CD14-positive monocyte (primary cell): ENCODE data around the gene PI4KA. TPM values are rescaled to one million over a fixed set of nuclear protein-coding genes. Genes with fewer than 3 reads are reported as not detected.

Experiments
- DNase-seq, 3 donors: peaks; one replicate each; pipeline ENCODE4 v3.0.0-alpha.2; 2011 to 2022
- H2AFZ ChIP-seq: 2 replicates; pipeline ENCODE4 v1.6.0; 2012; ENCODE audit warnings: mild to moderate bottlenecking, low read depth, low read length, inconsistent platforms; ENCODE audit not compliant: insufficient read depth, poor library complexity, severe bottlenecking
- H3K27ac ChIP-seq, 2 donors: 1 replicate in 1 of 2; 2 replicates in 1 of 2; pipeline ENCODE4 v1.5.1; 2012 to 2013; ENCODE audit warnings: low read length in 2 of 2, control low read depth in 1 of 2, inconsistent platforms in 1 of 2, low read depth in 1 of 2, mild to moderate bottlenecking in 1 of 2
- H3K27me3 ChIP-seq, 2 donors: one replicate each; pipeline versions ENCODE4 v1.6.0 to v1.6.1; 2011 to 2013; ENCODE audit warnings: low read length in 2 of 2; ENCODE audit not compliant: control insufficient read depth in 2 of 2, insufficient read depth in 2 of 2
- H3K36me3 ChIP-seq, 2 donors: replicated peaks in 1 of 2; 1 replicate in 1 of 2; 2 replicates in 1 of 2; pipeline versions ENCODE4 v1.5.1 to v1.6.1; 2012 to 2013; ENCODE audit warnings: low read length in 2 of 2, control low read depth in 1 of 2, inconsistent platforms in 1 of 2, mild to moderate bottlenecking in 1 of 2; ENCODE audit not compliant: insufficient read depth in 2 of 2, control insufficient read depth in 1 of 2
- H3K4me1 ChIP-seq, 2 donors: 1 replicate in 1 of 2; 2 replicates in 1 of 2; pipeline versions ENCODE4 v1.5.1 to v1.6.1; 2012 to 2013; ENCODE audit warnings: low read length in 2 of 2, control low read depth in 1 of 2, inconsistent platforms in 1 of 2, mild to moderate bottlenecking in 1 of 2, moderate library complexity in 1 of 2; ENCODE audit not compliant: insufficient read depth in 2 of 2, control insufficient read depth in 1 of 2
- H3K4me2 ChIP-seq: replicated peaks from 2 replicates; pipeline ENCODE3; 2012; ENCODE audit warnings: low read length, moderate library complexity, mild to moderate bottlenecking; ENCODE audit not compliant: poor library complexity, severe bottlenecking; ENCODE audit errors: extremely low read depth
- H3K4me3 ChIP-seq, 3 experiments: fragments of 200-600 bp in 1 of 3; sonication (generic) in 1 of 3; replicated peaks in 1 of 3; 1 replicate in 2 of 3; 2 replicates in 1 of 3; pipeline ENCODE4 v1.5.1; 2011 to 2013; ENCODE audit warnings: low read length in 3 of 3, mild to moderate bottlenecking in 3 of 3, control low read depth in 2 of 3, low read depth in 2 of 3, inconsistent platforms in 1 of 3, moderate library complexity in 1 of 3
- H3K79me2 ChIP-seq: 2 replicates; pipeline ENCODE4 v1.6.0; 2012; ENCODE audit warnings: mild to moderate bottlenecking, control low read depth, inconsistent platforms, low read length, moderate library complexity; ENCODE audit not compliant: insufficient read depth
- H3K9ac ChIP-seq: 2 replicates; pipeline ENCODE4 v1.6.0; 2017; ENCODE audit warnings: low read length, mild to moderate bottlenecking; ENCODE audit not compliant: insufficient read depth, poor library complexity, severe bottlenecking
- H3K9me3 ChIP-seq, 2 donors: replicated peaks in 1 of 2; 1 replicate in 1 of 2; 2 replicates in 1 of 2; pipeline versions ENCODE4 v1.5.1 to v1.6.1; 2012 to 2013; ENCODE audit warnings: low read length in 2 of 2, control low read depth in 1 of 2; ENCODE audit not compliant: control insufficient read depth in 1 of 2, insufficient read depth in 1 of 2
- H4K20me1 ChIP-seq: 2 replicates; pipeline ENCODE4 v1.6.0; 2012; ENCODE audit warnings: mild to moderate bottlenecking, low read length, control low read depth, moderate library complexity; ENCODE audit not compliant: insufficient read depth
- H3K27ac Mint-ChIP-seq, 7 donors: one replicate each; pipeline ENCODE4 v1.8.0; 2020; ENCODE audit warnings: mild to moderate bottlenecking in 7 of 7, mixed read lengths in 7 of 7, moderate library complexity in 6 of 7, inconsistent platforms in 2 of 7
- H3K27me3 Mint-ChIP-seq, 3 donors: one replicate each; pipeline ENCODE4 v1.8.0; 2021 to 2022; ENCODE audit warnings: low read depth in 3 of 3, mild to moderate bottlenecking in 3 of 3, mixed read lengths in 3 of 3, moderate library complexity in 3 of 3, inconsistent platforms in 1 of 3
- H3K36me3 Mint-ChIP-seq, 2 donors: one replicate each; pipeline ENCODE4 v1.8.0; 2020; ENCODE audit warnings: mixed read lengths in 2 of 2, inconsistent platforms in 1 of 2, mild to moderate bottlenecking in 1 of 2
- H3K4me1 Mint-ChIP-seq: one replicate; pipeline ENCODE4 v1.8.0; 2020; ENCODE audit warnings: mild to moderate bottlenecking, mixed read lengths
- H3K4me3 Mint-ChIP-seq, 2 donors: one replicate each; pipeline ENCODE4 v1.8.0; 2020; ENCODE audit warnings: mild to moderate bottlenecking in 2 of 2, mixed read lengths in 2 of 2, moderate library complexity in 1 of 2
- H3K9me3 Mint-ChIP-seq, 7 donors: one replicate each; pipeline ENCODE4 v1.8.0; 2020 to 2022; ENCODE audit warnings: mixed read lengths in 7 of 7, mild to moderate bottlenecking in 6 of 7, moderate library complexity in 6 of 7, inconsistent platforms in 2 of 7
- WGBS: methylation state at CpG from one replicate; pipeline ENCODE4 v1.1.5; 2013; ENCODE audit warnings: missing lambda C conversion rate; ENCODE audit not compliant: insufficient coverage; 5-methylcytosine and 5-hydroxymethylcytosine counted together
- intact Hi-C, 2 donors: fragments of 100-400 bp; cut with micrococcal nuclease; formaldehyde crosslinking; loops; one replicate each; pipeline versions ENCODE4 v1.15.0 to v1.15.1; 2023
- polyA plus RNA-seq, 3 donors: library from polyadenylated mRNA; depleted of rRNA in 1 of 3; unstranded in 2 of 3; stranded (reverse) in 1 of 3; fragments of 300-500 nt in 2 of 3; fragments of >200 nt in 1 of 3; fragmentation: Illumina TruSeq in 2 of 3; gene quantifications; 1 replicate in 2 of 3; 2 replicates in 1 of 3; pipeline ENCODE4 v1.2.3, GENCODE V29; 2012 to 2021
- TF ChIP-seq, protein P1 (sequence below): fragments of 200-600 bp; IDR thresholded peaks from one replicate; pipeline ENCODE4 v1.8.0; 2022; ENCODE audit warnings: antibody characterized with exemption, mild to moderate bottlenecking

Gene PI4KA
- polyA plus RNA-seq, 3 donors, result 22.8 to 74.4 (median 38.2) TPM

GRCh38 chr22:20889025-20889704, 30.6 kb upstream of the PI4KA start:
- peaks cover 8% of the 10 kb centered on the region for H3K4me1 Mint-ChIP-seq
- peaks cover 46 to 49% of the 10 kb centered on the region in 2 donors for H3K36me3 ChIP-seq
- no peak overlapping the region for H3K9ac ChIP-seq
- H3K4me3 Mint-ChIP-seq, result no peak overlapping the region
- H3K9me3 ChIP-seq, result no peaks in the 10 kb centered on the region
- peaks cover 4% of the 10 kb centered on the region for H4K20me1 ChIP-seq
- no peaks in the 10 kb centered on the region for H3K79me2 ChIP-seq
- intact Hi-C loops, result loop anchor here in 1 of 2 donors (10.0 kb wide), 2 partner anchors 66 to 126 kb away; partner anchors contain the start of gene P2RX6
- H3K27me3 Mint-ChIP-seq, result peaks cover 0 to 3% (median 3%) of the 10 kb centered on the region in 3 donors
- H3K4me1 ChIP-seq, result peaks cover 3 to 4% of the 10 kb centered on the region in 2 donors
- no peak for DNase-seq
- H3K27ac ChIP-seq, result peak overlapping the region in 1 of 2 donors; percentile 38
- no peak overlapping the region for H3K4me2 ChIP-seq
- TF ChIP-seq, protein P1, sequence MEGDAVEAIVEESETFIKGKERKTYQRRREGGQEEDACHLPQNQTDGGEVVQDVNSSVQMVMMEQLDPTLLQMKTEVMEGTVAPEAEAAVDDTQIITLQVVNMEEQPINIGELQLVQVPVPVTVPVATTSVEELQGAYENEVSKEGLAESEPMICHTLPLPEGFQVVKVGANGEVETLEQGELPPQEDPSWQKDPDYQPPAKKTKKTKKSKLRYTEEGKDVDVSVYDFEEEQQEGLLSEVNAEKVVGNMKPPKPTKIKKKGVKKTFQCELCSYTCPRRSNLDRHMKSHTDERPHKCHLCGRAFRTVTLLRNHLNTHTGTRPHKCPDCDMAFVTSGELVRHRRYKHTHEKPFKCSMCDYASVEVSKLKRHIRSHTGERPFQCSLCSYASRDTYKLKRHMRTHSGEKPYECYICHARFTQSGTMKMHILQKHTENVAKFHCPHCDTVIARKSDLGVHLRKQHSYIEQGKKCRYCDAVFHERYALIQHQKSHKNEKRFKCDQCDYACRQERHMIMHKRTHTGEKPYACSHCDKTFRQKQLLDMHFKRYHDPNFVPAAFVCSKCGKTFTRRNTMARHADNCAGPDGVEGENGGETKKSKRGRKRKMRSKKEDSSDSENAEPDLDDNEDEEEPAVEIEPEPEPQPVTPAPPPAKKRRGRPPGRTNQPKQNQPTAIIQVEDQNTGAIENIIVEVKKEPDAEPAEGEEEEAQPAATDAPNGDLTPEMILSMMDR, result no peak
- 100% methylated on average over 3 of the region's 6 CpGs for WGBS
- H3K4me3 ChIP-seq, result no peak overlapping the region
- H3K27me3 ChIP-seq, result no peaks in the 10 kb centered on the region
- peaks cover 42 to 50% of the 10 kb centered on the region in 2 donors for H3K36me3 Mint-ChIP-seq
- H3K9me3 Mint-ChIP-seq, result no peaks in the 10 kb centered on the region
- H2AFZ ChIP-seq, result no peak overlapping the region
- peak overlapping the region in 1 of 7 donors; percentile 30 for H3K27ac Mint-ChIP-seq

- TF ChIP-seq, protein P1, result no peak
- Mint-ChIP-seq H3K36me3 (peaks cover 57 to 66% of the 10 kb centered on the region in 2 donors), H3K9me3 (no peaks in the 10 kb centered on the region)
These were observed 28.8 kb upstream of the PI4KA start for GRCh38 chr22:20887375-20887774.

More at GRCh38 chr22:20887375-20887774, 28.8 kb upstream of the PI4KA start:
- Histone ChIP-seq H3K4me2 (no peak overlapping the region), H3K36me3 (peaks cover 59 to 66% of the 10 kb centered on the region in 2 donors), H3K9me3 (no peaks in the 10 kb centered on the region), H4K20me1 (peaks cover 4% of the 10 kb centered on the region), H3K27me3 (no peaks in the 10 kb centered on the region), H3K4me1 (peaks cover 3 to 4% of the 10 kb centered on the region in 2 donors), H3K79me2 (no peaks in the 10 kb centered on the region), H2AFZ (no peak overlapping the region), H3K9ac (no peak overlapping the region), H3K27ac (peak overlapping the region in 1 of 2 donors; percentile 20), H3K4me3 (no peak overlapping the region)
- H3K4me3 Mint-ChIP-seq, result no peak overlapping the region
- peaks cover 0 to 3% (median 3%) of the 10 kb centered on the region in 3 donors for H3K27me3 Mint-ChIP-seq
- WGBS, result 76% methylated on average over 4 of the region's 5 CpGs
- H3K27ac Mint-ChIP-seq, result peak overlapping the region in 2 of 7 donors; percentile 3 to 26
- intact Hi-C loops, result loop anchor here in 1 of 2 donors (10.0 kb wide), 2 partner anchors 67 to 127 kb away; partner anchors contain the start of gene P2RX6
- H3K4me1 Mint-ChIP-seq, result peaks cover 8% of the 10 kb centered on the region
- DNase-seq, result no peak
